Measurements from ENCODE around the gene UQCR10. TPM values are rescaled to one million over a fixed set of nuclear protein-coding genes. Genes with fewer than 3 reads are reported as not detected.

The UQCR10 gene
- total RNA-seq, 2 experiments from 2014 or later: 88.2 to 96.3 TPM

DNA sequence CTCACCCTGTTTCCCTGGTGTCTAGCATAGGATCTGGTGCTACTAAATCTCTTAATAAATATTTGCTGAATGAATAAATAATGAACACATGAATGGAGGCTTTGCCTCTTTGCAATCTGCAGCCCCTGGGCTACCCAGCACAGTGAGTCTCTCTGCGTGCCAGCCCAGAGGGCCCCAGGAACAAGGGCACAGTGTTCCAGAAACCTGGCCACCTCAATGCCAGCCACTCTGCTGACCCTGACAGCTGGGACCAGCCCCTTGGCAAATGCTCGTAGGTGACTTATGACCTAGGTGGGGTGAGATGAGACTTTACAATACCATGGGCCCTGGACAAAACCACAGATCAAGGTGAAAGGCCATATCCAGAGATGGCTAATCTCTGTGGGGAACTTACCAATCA is 31.6 kb downstream of the UQCR10 start:
- ChIA-PET POLR2A (no interaction called here), CTCF (no interaction called here)
- Mint-ChIP-seq H3K4me3 (no peak overlapping the region), H3K36me3 (ENCODE audit: low read depth) (peaks cover 28% of the 10 kb centered on the region), H3K9me3 (no peaks in the 10 kb centered on the region), H3K27me3 (no peaks in the 10 kb centered on the region), H3K4me1 (peaks cover 15% of the 10 kb centered on the region), H3K27ac (no peak overlapping the region)
- DNase-seq: no peak

DNA sequence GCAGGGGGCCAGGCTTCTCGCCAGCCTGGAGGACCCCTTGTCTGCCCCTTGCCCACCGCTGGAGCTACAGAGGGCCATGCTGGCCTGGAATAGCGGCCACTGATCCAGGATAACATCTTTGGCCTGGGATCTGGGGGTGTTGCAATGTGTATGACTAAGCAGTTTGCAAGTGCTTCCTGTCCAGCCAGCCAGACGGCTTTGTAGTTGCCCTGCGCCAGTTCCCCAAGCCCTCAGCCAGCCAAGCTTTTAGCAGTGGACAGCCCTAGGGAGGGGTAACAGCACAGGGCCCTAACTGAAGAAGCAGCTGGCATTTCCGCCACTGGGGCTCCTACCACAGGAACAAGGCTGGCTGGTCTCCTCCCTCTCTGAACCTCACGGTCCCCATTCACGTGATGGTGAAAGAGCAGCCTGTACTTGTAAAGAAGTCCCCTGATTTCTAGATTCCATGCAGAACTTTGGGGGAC is 32.1 kb downstream of the UQCR10 start:
- peaks cover 28% of the 10 kb centered on the region for H3K36me3 Mint-ChIP-seq (ENCODE audit: low read depth)
- ChIA-PET CTCF (interaction anchor here (1.4 kb wide), 1 partner anchor 206 kb away, joined by 3 read pairs; no protein-coding TSS in a partner anchor), POLR2A (no interaction called here)
- H3K4me3 Mint-ChIP-seq: no peak overlapping the region
- H3K4me1 Mint-ChIP-seq: peaks cover 15% of the 10 kb centered on the region
- DNase-seq: no peak
- no peaks in the 10 kb centered on the region for H3K27me3 Mint-ChIP-seq
- no peak overlapping the region for H3K27ac Mint-ChIP-seq
- H3K9me3 Mint-ChIP-seq: no peaks in the 10 kb centered on the region

- no peak overlapping the region for H3K4me3 Mint-ChIP-seq
- peaks cover 15% of the 10 kb centered on the region for H3K4me1 Mint-ChIP-seq
- CTCF ChIA-PET: no interaction called here
- no peaks in the 10 kb centered on the region for H3K9me3 Mint-ChIP-seq
- DNase-seq: no peak
- H3K27me3 Mint-ChIP-seq: no peaks in the 10 kb centered on the region
- H3K36me3 Mint-ChIP-seq (ENCODE audit: low read depth): peaks cover 41% of the 10 kb centered on the region
- no peak overlapping the region for H3K27ac Mint-ChIP-seq
- POLR2A ChIA-PET: no interaction called here
These were observed 34.0 kb downstream of the UQCR10 start for GRCh38 chr22:29801153-29801552.

DNA sequence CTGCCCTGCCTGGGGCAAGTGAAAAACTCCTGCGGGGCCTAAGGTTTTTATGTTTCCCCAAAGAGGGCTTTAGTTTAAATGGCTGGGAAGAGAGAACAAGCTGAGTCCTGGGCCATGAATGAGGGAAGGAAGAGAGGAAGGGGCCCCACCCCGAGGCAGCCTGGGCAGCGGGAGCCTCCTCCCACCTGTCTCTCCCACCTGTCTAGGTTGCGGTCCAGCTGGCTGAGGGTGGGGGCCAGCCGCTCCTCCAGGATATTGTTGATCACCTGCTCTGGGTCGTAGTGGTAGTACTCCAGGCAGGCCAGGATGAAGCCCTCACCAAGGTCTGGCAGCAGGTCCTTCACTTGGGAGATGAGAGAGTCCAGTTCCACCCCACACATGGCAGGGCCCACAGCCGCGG is 34.6 kb downstream of the UQCR10 start:
- no peak overlapping the region for H3K4me3 Mint-ChIP-seq
- peaks cover 15% of the 10 kb centered on the region for H3K4me1 Mint-ChIP-seq
- no peaks in the 10 kb centered on the region for H3K9me3 Mint-ChIP-seq
- H3K36me3 Mint-ChIP-seq (ENCODE audit: low read depth): peaks cover 46% of the 10 kb centered on the region
- DNase-seq: no peak
- POLR2A ChIA-PET: no interaction called here
- no peak overlapping the region for H3K27ac Mint-ChIP-seq
- CTCF ChIA-PET: interaction anchor here (0.6 to 0.9 kb wide), 2 partner anchors 10 to 105 kb away, joined by 3 read pairs; no protein-coding TSS in a partner anchor
- H3K27me3 Mint-ChIP-seq: no peaks in the 10 kb centered on the region

GRCh38 chr22:29803190-29803589 is 36.0 kb downstream of the UQCR10 start:
- Mint-ChIP-seq H3K27me3 (no peaks in the 10 kb centered on the region), H3K4me1 (peaks cover 7% of the 10 kb centered on the region), H3K27ac (no peak overlapping the region), H3K4me3 (no peak overlapping the region), H3K36me3 (ENCODE audit: low read depth) (peaks cover 46% of the 10 kb centered on the region), H3K9me3 (no peaks in the 10 kb centered on the region)
- DNase-seq: no peak
- ChIA-PET CTCF (interaction anchor here (0.6 kb wide), 1 partner anchor 134 kb away, joined by 3 read pairs; no protein-coding TSS in a partner anchor), POLR2A (no interaction called here)

DNA sequence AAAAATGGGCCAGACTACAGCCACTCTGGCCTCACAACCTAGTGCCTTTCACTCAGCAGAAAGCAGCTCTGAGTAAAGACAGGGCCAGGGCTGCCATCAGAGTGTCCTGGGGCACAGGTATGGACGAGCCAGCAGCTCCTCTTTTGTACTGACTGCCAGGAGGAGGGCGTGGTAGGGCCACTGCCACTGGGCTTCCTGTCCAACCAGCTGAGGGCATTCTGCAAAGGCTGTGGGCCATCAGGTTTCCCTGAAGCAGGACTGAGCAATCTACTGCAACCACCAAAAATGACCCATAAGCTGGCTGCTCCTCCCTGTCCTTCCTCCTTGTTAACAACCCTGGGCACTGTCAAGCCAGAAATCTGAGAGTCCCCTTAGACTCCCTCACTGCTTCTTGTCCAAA is 37.8 kb downstream of the UQCR10 start:
- no peak for DNase-seq
- Mint-ChIP-seq H3K27ac (no peak overlapping the region), H3K9me3 (no peaks in the 10 kb centered on the region), H3K27me3 (no peaks in the 10 kb centered on the region), H3K4me3 (no peak overlapping the region), H3K4me1 (no peaks in the 10 kb centered on the region), H3K36me3 (ENCODE audit: low read depth) (peaks cover 42% of the 10 kb centered on the region)
- CTCF ChIA-PET: interaction anchor here (1.0 to 1.4 kb wide), 2 partner anchors 11 to 65 kb away, joined by 3 to 4 read pairs; no protein-coding TSS in a partner anchor
- POLR2A ChIA-PET: no interaction called here

GRCh38 chr22:29806196-29806595 is 39.0 kb downstream of the UQCR10 start:
- Mint-ChIP-seq H3K27me3 (no peaks in the 10 kb centered on the region), H3K27ac (no peak overlapping the region), H3K36me3 (ENCODE audit: low read depth) (peaks cover 42% of the 10 kb centered on the region), H3K9me3 (no peaks in the 10 kb centered on the region), H3K4me3 (no peak overlapping the region), H3K4me1 (no peaks in the 10 kb centered on the region)
- CTCF ChIA-PET: interaction anchor here (0.5 to 0.9 kb wide), 2 partner anchors 10 to 141 kb away, joined by 3 to 4 read pairs; no protein-coding TSS in a partner anchor
- no peak for DNase-seq
- POLR2A ChIA-PET: no interaction called here

GRCh38 chr22:29810216-29810615 is 43.0 kb downstream of the UQCR10 start:
- Mint-ChIP-seq H3K36me3 (ENCODE audit: low read depth) (peaks cover 61% of the 10 kb centered on the region), H3K4me3 (no peak overlapping the region), H3K4me1 (no peaks in the 10 kb centered on the region), H3K27ac (no peak overlapping the region), H3K27me3 (no peaks in the 10 kb centered on the region), H3K9me3 (no peaks in the 10 kb centered on the region)
- DNase-seq: no peak
- CTCF ChIA-PET: no interaction called here
- POLR2A ChIA-PET: no interaction called here

GRCh38 chr22:29811377-29811776 is 44.2 kb downstream of the UQCR10 start:
- no peaks in the 10 kb centered on the region for H3K27me3 Mint-ChIP-seq
- no peak overlapping the region for H3K27ac Mint-ChIP-seq
- ChIA-PET POLR2A (no interaction called here), CTCF (no interaction called here)
- H3K9me3 Mint-ChIP-seq: no peaks in the 10 kb centered on the region
- DNase-seq: no peak
- no peak overlapping the region for H3K4me3 Mint-ChIP-seq
- H3K36me3 Mint-ChIP-seq (ENCODE audit: low read depth): peaks cover 56% of the 10 kb centered on the region
- H3K4me1 Mint-ChIP-seq: no peaks in the 10 kb centered on the region

GRCh38 chr22:29813126-29813525 is 46.0 kb downstream of the UQCR10 start:
- CTCF ChIA-PET: no interaction called here
- H3K9me3 Mint-ChIP-seq: no peaks in the 10 kb centered on the region
- H3K4me1 Mint-ChIP-seq: no peaks in the 10 kb centered on the region
- POLR2A ChIA-PET: no interaction called here
- H3K4me3 Mint-ChIP-seq: no peak overlapping the region
- H3K27me3 Mint-ChIP-seq: no peaks in the 10 kb centered on the region
- no peak for DNase-seq
- no peak overlapping the region for H3K27ac Mint-ChIP-seq
- H3K36me3 Mint-ChIP-seq (ENCODE audit: low read depth): peaks cover 52% of the 10 kb centered on the region

GRCh38 chr22:29813563-29813962 is 46.4 kb downstream of the UQCR10 start:
- Mint-ChIP-seq H3K36me3 (ENCODE audit: low read depth) (peaks cover 51% of the 10 kb centered on the region), H3K27ac (no peak overlapping the region), H3K4me1 (no peaks in the 10 kb centered on the region), H3K9me3 (no peaks in the 10 kb centered on the region), H3K27me3 (no peaks in the 10 kb centered on the region), H3K4me3 (no peak overlapping the region)
- DNase-seq: no peak
- POLR2A ChIA-PET: interaction anchor here (0.5 kb wide), 1 partner anchor 237 kb away, joined by 3 read pairs; no protein-coding TSS in a partner anchor
- CTCF ChIA-PET: no interaction called here

DNA sequence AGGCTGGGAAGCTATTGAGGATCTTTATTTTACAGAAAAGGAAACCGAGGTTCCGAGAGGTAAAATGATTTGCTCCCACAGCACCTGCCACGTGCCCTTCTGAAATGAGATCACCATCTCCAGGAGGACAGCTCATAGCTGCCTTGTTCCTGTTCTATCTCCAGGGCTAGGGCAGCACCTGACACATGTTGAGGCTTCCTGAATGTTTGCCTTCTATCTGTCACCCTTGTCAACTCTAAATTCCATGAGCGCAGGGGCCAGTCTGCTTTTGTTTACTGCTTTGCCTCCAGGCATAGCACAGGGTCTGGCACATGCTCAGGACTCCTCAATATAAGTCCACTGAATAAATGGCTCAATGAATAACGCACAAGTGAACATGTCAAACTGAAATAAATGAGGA is 46.8 kb downstream of the UQCR10 start:
- no peak overlapping the region for H3K27ac Mint-ChIP-seq
- no peak overlapping the region for H3K4me3 Mint-ChIP-seq
- no peaks in the 10 kb centered on the region for H3K27me3 Mint-ChIP-seq
- ChIA-PET CTCF (no interaction called here), POLR2A (interaction anchor here (0.5 kb wide), 1 partner anchor 236 kb away, joined by 3 read pairs; no protein-coding TSS in a partner anchor)
- no peaks in the 10 kb centered on the region for H3K4me1 Mint-ChIP-seq
- H3K9me3 Mint-ChIP-seq: no peaks in the 10 kb centered on the region
- no peak for DNase-seq
- H3K36me3 Mint-ChIP-seq (ENCODE audit: low read depth): peaks cover 54% of the 10 kb centered on the region

DNA sequence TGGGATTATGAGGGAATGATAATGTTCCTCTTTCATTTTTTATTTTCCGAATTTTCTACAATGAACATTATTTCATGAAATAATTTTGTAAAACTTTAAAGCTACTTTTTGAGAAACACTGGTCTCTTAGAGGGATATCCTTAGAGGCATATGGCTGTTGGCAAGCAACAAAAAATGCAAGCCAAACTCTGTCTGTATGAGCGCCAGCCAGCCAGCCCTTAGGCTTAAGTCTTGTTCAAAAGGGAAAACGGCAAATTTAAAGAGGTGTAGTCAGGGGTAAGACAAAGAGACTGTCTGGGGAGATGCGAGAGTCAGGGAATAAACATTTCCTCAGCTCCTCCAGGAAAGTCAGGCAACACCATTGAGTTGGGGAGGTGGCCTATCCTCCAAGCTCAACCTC is 48.4 kb downstream of the UQCR10 start:
- DNase-seq: no peak
- ChIA-PET POLR2A (no interaction called here), CTCF (interaction anchor here (1.1 to 1.5 kb wide), 5 partner anchors 10 to 226 kb away, joined by 3 to 4 read pairs (median 3); no protein-coding TSS in a partner anchor)
- Mint-ChIP-seq H3K27ac (no peak overlapping the region), H3K4me3 (no peak overlapping the region), H3K9me3 (no peaks in the 10 kb centered on the region), H3K27me3 (no peaks in the 10 kb centered on the region), H3K36me3 (ENCODE audit: low read depth) (peaks cover 54% of the 10 kb centered on the region), H3K4me1 (no peaks in the 10 kb centered on the region)

DNA sequence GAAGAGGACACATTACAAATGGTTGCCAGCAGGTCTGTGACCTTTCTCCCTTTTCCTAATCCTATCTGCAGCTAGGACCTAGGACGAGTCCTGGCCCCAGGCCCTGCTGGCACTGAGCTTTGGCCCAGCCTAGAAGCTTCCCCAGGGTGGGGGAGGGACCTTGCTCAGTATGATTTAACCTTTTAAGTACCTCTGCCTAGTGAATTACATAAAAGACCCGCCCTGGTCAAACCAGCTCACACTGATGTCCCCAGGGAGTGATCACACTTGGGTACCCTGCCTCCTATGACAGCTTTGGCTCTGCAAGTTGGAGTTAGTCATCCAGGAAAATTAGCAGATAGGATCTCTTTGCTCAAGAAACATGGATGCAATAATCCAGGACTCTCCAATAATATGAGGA is 49.0 kb downstream of the UQCR10 start:
- DNase-seq: no peak
- Mint-ChIP-seq H3K4me1 (peaks cover 2% of the 10 kb centered on the region), H3K36me3 (ENCODE audit: low read depth) (peaks cover 53% of the 10 kb centered on the region), H3K27ac (no peak overlapping the region), H3K9me3 (no peaks in the 10 kb centered on the region), H3K4me3 (no peak overlapping the region), H3K27me3 (no peaks in the 10 kb centered on the region)
- POLR2A ChIA-PET: no interaction called here
- CTCF ChIA-PET: interaction anchor here (1.2 to 1.5 kb wide), 3 partner anchors 10 to 14 kb away, joined by 3 to 4 read pairs (median 3); no protein-coding TSS in a partner anchor
